GM21528 (cell line): Measurements from ENCODE around the gene CDH13.

ENCODE experiments used
- ATAC-seq: cut with Tn5 transposase; IDR thresholded peaks from one replicate; pipeline ENCODE4 v1.9.1; 2021; ENCODE audit warnings: mild to moderate bottlenecking, moderate library complexity; ENCODE audit not compliant: unreplicated experiment, low FRiP score

CDH13 gene

GRCh38 chr16:83013071-83013470 lies 386.3 kb downstream of the CDH13 start:
- ATAC-seq: no peak

GRCh38 chr16:83019963-83020362 lies 393.2 kb downstream of the CDH13 start:
- no peak for ATAC-seq

GRCh38 chr16:83021045-83021444 lies 394.3 kb downstream of the CDH13 start:
- ATAC-seq: no peak

GRCh38 chr16:83021746-83022145 lies 395.0 kb downstream of the CDH13 start:
- ATAC-seq: no peak

- ATAC-seq: no peak
Observed at GRCh38 chr16:83023011-83023410, 396.2 kb downstream of the CDH13 start.

GRCh38 chr16:83023640-83024039 lies 396.9 kb downstream of the CDH13 start:
- ATAC-seq: no peak

GRCh38 chr16:83027973-83028372 lies 401.2 kb downstream of the CDH13 start:
- ATAC-seq: no peak

- ATAC-seq: no peak
Observed at GRCh38 chr16:83029467-83029866, 402.7 kb downstream of the CDH13 start.

- ATAC-seq: no peak
Observed at GRCh38 chr16:83031524-83031923, 404.8 kb downstream of the CDH13 start.

- ATAC-seq: no peak
Observed at GRCh38 chr16:83037102-83037501, 410.3 kb downstream of the CDH13 start.

GRCh38 chr16:83037884-83038283 lies 411.1 kb downstream of the CDH13 start:
- ATAC-seq: no peak

- ATAC-seq: no peak
Observed at GRCh38 chr16:83040174-83040573, 413.4 kb downstream of the CDH13 start.

- no peak for ATAC-seq
Observed at GRCh38 chr16:83044589-83044988, 417.8 kb downstream of the CDH13 start.

- no peak for ATAC-seq
Observed at GRCh38 chr16:83045790-83046189, 419.0 kb downstream of the CDH13 start.

GRCh38 chr16:83046664-83047063 lies 419.9 kb downstream of the CDH13 start:
- ATAC-seq: no peak

GRCh38 chr16:83051451-83051850 lies 424.7 kb downstream of the CDH13 start:
- no peak for ATAC-seq

GRCh38 chr16:83054283-83054682 lies 427.5 kb downstream of the CDH13 start:
- no peak for ATAC-seq

- no peak for ATAC-seq
Observed at GRCh38 chr16:83058376-83058775, 431.6 kb downstream of the CDH13 start.

- ATAC-seq: no peak
Observed at GRCh38 chr16:83059237-83059636, 432.5 kb downstream of the CDH13 start.

- ATAC-seq: no peak
Observed at GRCh38 chr16:83066011-83066410, 439.2 kb downstream of the CDH13 start.

- no peak for ATAC-seq
Observed at GRCh38 chr16:83066881-83067280, 440.1 kb downstream of the CDH13 start.

- no peak for ATAC-seq
Observed at GRCh38 chr16:83068686-83069085, 441.9 kb downstream of the CDH13 start.

GRCh38 chr16:83070416-83071209 lies 443.8 kb downstream of the CDH13 start:
- ATAC-seq: no peak
